Measurements from ENCODE around the gene PARP8.

DNA sequence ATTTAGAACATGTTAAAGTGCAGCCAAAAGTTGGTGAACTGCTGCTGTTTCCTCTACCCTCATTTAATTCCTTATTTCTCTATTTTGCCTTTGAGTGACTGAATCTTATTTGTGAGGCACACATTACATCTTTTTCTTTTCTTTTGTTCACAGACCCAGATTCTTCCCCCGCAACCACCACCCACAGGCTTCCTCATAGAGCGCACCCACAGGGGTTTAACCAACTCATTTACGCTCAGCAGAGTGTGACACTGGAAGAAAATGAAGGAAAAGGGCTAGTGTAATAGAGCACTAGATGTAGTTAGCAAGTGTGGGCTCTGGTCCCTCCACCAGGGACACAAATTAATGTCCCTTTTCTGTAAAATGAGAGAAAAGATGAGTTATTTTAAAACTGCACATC, 200.7 kb downstream of the PARP8 start:
- TF ChIP-seq, protein P1, sequence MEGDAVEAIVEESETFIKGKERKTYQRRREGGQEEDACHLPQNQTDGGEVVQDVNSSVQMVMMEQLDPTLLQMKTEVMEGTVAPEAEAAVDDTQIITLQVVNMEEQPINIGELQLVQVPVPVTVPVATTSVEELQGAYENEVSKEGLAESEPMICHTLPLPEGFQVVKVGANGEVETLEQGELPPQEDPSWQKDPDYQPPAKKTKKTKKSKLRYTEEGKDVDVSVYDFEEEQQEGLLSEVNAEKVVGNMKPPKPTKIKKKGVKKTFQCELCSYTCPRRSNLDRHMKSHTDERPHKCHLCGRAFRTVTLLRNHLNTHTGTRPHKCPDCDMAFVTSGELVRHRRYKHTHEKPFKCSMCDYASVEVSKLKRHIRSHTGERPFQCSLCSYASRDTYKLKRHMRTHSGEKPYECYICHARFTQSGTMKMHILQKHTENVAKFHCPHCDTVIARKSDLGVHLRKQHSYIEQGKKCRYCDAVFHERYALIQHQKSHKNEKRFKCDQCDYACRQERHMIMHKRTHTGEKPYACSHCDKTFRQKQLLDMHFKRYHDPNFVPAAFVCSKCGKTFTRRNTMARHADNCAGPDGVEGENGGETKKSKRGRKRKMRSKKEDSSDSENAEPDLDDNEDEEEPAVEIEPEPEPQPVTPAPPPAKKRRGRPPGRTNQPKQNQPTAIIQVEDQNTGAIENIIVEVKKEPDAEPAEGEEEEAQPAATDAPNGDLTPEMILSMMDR (IDR thresholded peaks at IDR 0.05): no peak
- TF ChIP-seq POLR2A (IDR thresholded peaks at IDR 0.05) (no peak), EP300 (IDR thresholded peaks at IDR 0.05) (no peak)

All from ovary (tissue), 3 donors.